Measurements from ENCODE around the gene CD247.

CD247 gene

GRCh38 chr1:167542109-167543032 is 24.0 kb upstream of the CD247 start:
- no peak overlapping the region for H3K4me3 ChIP-seq (ENCODE audit: low read depth, low read length)
- in situ Hi-C loops (cut with HindIII; ENCODE audit: low sequenced_read_pairs), result no loop called here
- no peak for TF ChIP-seq CTCF (IDR thresholded peaks at IDR 0.05; ENCODE audit: low read depth, low read length)
- DNase-seq (ENCODE audit: low read depth, low spot score), result no peak

- no peak overlapping the region for H3K4me3 ChIP-seq (ENCODE audit: low read depth, low read length)
- no peak for TF ChIP-seq CTCF (IDR thresholded peaks at IDR 0.05; ENCODE audit: low read depth, low read length)
- in situ Hi-C loops (cut with HindIII; ENCODE audit: low sequenced_read_pairs), result no loop called here
- DNase-seq (ENCODE audit: low read depth, low spot score), result no peak
These were observed 23.3 kb upstream of the CD247 start for GRCh38 chr1:167541610-167542009.

DNA sequence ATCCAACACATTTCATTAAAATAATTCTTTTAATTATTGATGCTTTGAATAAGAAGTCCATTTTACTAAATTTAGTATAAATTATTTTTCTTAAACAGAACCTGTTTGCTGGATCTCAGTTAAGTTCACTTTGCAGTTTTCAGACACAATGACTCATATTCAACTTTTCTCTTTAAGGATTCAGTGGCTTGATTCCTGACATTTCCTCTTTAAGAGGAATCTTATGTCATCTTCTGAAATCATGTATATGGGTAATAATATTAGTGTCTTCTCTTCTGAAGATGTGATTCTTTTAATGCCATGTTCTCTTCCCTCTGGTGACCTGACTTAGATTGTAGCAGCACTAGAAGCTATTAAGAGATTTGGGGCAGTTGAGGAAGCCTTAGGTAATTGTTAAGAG is 22.7 kb upstream of the CD247 start:
- no peak overlapping the region for H3K4me3 ChIP-seq (ENCODE audit: low read depth, low read length)
- TF ChIP-seq CTCF (IDR thresholded peaks at IDR 0.05; ENCODE audit: low read depth, low read length), result no peak
- in situ Hi-C loops (cut with HindIII; ENCODE audit: low sequenced_read_pairs), result no loop called here
- no peak for DNase-seq (ENCODE audit: low read depth, low spot score)

DNA sequence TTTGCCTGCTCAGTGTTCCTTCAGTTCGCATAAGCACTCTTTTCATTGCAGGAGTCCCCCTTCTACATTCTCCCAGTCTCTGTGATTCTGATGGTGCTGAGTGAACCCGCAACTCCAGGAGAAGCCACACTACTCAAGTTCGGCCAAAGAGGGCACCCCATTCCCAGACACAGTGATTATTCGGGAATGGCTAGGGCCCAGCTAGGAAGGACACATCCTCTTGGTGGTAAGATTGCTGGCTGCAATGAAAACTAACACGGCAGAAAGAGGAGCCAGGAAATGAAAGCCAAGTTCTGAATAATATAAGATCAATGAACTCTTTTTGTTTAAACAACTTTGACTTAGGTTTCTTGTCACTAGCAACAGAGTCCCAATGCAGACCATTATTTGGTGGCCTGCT is 20.3 kb upstream of the CD247 start:
- in situ Hi-C loops (cut with HindIII; ENCODE audit: low sequenced_read_pairs), result no loop called here
- no peak overlapping the region for H3K4me3 ChIP-seq (ENCODE audit: low read depth, low read length)
- DNase-seq (ENCODE audit: low read depth, low spot score), result no peak
- TF ChIP-seq CTCF (IDR thresholded peaks at IDR 0.05; ENCODE audit: low read depth, low read length), result no peak

GRCh38 chr1:167533851-167534300 is 15.5 kb upstream of the CD247 start:
- H3K4me3 ChIP-seq (ENCODE audit: low read depth, low read length), result no peak overlapping the region
- in situ Hi-C loops (cut with HindIII; ENCODE audit: low sequenced_read_pairs), result no loop called here
- TF ChIP-seq CTCF (IDR thresholded peaks at IDR 0.05; ENCODE audit: low read depth, low read length), result peak; percentile 90
- peak; percentile 53 for DNase-seq (ENCODE audit: low read depth, low spot score)

DNA sequence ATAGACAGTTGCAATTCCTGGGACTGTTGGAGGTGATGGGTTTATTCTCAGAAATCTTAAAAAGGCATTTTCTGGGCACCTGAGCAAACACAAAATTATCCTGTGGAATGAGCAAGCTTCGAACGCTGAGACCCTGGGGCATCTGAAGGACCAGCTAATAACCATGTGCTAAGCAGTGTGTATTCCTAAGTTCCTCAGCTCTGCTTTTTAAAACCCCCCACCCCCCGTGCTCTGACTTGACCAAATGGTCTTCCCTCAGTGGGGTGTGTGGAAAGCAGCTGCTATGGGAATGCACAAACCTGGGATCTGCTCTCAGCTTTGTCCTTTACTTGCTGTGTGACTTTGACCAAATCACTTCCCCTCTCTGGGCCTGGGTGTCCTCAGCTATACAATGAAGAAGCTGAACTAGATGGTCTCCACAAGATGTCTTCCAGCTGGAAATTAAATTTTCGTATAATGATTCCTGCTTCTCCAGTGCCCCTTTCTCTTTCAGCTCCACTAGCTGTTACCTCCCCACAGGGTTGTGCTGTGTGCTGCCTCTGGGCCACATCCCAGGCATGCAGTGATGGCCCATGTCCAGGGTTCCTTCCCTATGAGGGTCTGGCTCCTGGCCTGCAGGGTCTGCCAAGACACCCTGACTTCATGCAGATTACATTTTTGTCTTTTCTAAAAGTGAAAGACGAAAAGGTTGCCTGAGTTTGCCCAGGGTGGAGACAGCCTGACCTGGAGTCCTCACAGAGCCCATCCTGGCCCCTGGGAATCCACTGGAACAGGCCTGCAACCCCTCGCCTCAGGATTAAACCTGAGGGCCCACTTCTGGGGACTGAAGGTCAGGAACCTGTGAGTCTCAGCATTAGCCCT is 14.9 kb upstream of the CD247 start:
- no peak for TF ChIP-seq CTCF (IDR thresholded peaks at IDR 0.05; ENCODE audit: low read depth, low read length)
- DNase-seq (ENCODE audit: low read depth, low spot score), result no peak
- in situ Hi-C loops (cut with HindIII; ENCODE audit: low sequenced_read_pairs), result no loop called here
- no peak overlapping the region for H3K4me3 ChIP-seq (ENCODE audit: low read depth, low read length)

Data from astrocyte of the spinal cord (primary cell).